Stimulated activated CD8-positive, alpha-beta memory T cell treated with anti-CD3 and anti-CD28 coated beads, Interleukin-2, amount 100 ng/mL, for 48 hours (primary cell): ENCODE data around the gene PRKCA.

Experiments
- DNase-seq, 2 donors: peaks; one replicate each; pipeline ENCODE4 v3.0.0-alpha.2; 2020; ENCODE audit warnings: low read depth in 2 of 2

Gene PRKCA

GRCh38 chr17:66772148-66772812 is 469.9 kb downstream of the PRKCA start:
- no peak for DNase-seq

- DNase-seq, result no peak
Observed at GRCh38 chr17:66775271-66775670, 472.9 kb downstream of the PRKCA start.

GRCh38 chr17:66775881-66776400 is 473.5 kb downstream of the PRKCA start:
- no peak for DNase-seq

- DNase-seq, result no peak
Observed at GRCh38 chr17:66776999-66777688, 474.7 kb downstream of the PRKCA start.

DNA sequence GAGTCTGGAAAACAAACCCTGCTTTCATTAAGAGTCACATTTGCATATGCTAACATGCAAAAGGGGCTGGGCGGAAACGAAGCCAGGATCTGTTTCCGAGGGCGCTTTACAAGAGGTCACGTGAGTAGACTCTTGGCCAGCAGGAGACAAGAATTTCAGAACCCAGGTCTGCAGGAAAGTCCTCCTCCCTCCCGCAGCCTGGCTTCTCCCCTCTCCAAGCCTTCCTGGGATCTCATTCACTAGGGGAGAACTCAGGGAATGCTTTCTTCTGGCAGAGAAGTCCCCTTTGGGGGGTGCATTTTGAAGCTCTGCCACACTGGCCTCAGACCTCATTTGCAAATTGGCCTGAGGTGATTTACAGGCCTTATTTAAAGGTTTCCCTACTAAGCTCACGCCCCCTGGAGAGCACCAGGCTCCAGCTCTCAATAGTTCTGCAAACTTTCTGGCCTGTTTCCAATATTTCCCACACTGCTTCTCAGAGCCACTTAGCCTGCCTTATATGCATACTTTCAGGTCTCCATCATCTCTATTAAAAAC is 475.3 kb downstream of the PRKCA start:
- DNase-seq, result no peak

DNA sequence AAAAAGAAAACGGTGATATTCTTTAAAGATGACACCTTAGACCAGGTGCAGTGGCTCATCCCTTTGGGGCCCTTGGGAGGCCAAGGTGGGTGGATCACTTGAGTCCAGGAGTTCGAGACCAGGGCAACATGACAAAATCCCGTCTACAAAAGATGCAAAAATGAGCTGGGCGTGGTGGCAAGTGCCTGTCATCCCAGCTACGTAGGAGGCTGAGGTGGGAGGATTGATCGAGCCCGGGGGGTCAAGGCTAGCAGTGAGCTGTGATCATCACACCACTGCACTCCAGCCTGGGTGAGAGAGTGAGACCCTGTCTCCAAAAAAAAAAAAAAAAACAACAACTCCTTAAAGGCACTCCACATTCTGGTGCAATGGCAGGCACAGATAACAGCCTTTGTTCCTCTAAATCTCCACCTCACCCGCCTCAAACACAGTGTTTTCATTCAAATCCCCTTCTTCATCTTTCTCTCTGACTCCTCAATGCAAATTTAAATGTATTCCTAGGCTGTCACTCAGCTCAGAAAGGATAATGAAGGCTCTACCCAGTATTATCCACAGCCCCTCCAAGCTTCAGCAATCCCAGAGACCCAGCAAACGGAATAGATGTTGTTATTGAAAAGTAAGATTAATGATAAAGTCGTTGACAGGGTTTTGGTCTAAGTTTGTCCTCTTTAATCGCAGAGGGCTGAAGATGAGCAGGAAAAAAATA is 476.3 kb downstream of the PRKCA start:
- DNase-seq, result no peak

DNA sequence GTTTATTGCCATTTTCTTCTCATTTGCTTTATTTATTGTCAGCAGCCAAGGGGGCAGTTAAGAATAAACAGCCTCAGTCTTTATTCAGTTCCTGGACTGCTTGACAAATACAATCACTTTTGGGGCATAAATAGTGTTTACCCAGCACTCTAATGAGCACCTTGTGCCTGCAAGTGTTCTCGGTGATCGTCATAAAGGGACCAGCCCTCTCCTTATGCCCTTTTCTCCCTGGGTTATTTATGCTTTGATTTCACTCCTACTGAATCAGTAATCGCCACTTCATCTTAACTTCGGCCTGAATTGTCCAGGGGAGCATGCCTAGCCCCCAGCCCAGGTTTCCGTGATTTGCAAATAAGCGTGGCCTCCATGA is 476.8 kb downstream of the PRKCA start:
- DNase-seq, result no peak

GRCh38 chr17:66781135-66781534 is 478.7 kb downstream of the PRKCA start:
- DNase-seq, result no peak

GRCh38 chr17:66782851-66783250 is 480.4 kb downstream of the PRKCA start:
- DNase-seq, result no peak

DNA sequence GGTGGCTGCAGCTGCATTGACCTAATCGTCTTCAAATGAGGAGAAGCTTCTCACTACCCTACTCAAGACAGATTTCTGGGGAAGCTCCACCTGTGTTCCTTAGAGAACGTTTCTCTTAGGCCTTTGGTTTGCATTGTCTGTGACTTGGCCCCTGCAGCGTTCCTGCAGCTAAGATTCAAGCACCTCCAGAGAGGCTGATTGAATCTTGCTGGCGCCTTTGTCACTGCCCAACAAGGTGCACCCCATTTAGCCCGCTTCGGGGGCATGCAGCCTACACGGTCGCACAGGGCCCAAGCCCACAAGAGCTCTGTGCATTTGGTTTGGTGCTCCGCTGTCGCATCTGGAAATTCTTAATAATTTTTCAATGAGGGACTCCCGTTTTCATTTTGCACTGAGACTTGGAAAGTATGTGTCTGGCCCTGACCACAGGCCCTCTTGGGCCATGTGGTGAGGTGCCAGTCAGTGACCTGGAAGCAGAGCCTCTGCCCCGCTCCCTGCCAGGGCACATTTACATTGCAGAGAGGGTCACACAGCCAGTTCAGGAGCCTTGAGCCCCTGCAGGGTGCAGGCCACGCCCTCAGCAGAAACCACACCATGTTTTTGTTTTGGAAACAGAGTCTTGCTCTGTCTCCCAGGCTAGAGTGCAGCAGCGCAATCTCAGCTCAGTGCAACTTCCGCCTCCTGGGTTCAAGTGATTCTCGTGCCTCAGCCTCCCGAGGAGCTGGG is 481.4 kb downstream of the PRKCA start:
- DNase-seq, result no peak

DNA sequence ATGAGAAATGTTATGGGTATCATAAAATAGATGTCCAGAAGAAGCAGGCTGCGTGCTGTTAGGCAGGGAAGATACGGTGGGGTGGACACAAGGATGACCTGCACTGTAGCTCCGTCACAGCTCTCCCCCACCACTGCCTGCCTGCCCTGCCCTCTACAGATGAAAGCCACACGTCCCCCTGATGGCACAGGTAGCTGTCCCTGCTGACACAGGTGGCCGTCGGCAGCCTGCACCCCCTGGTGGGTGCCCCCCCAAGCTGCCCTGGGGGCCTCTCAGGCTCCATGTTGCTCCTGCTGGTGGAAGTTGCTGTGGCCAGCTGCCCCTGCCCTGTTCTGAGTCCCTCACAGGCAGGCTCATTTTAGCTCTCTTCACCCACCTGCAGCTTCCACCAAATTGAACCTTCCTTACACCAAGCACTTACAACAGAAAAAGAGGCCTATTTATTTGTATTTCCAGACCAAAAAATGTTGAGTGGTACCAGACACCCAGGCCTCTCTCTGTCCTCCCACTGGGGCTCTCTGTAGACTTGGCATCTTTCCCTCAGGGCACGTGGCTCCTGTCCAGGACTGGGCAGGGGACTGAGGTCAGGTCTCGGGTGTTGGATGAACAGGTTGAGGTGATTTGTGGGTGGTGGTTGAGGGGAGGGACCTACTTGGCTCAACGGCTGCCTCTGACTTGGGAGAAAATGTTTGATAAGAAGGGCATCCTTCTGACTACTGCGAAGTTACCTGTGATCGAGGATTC is 482.4 kb downstream of the PRKCA start:
- DNase-seq, result no peak

DNA sequence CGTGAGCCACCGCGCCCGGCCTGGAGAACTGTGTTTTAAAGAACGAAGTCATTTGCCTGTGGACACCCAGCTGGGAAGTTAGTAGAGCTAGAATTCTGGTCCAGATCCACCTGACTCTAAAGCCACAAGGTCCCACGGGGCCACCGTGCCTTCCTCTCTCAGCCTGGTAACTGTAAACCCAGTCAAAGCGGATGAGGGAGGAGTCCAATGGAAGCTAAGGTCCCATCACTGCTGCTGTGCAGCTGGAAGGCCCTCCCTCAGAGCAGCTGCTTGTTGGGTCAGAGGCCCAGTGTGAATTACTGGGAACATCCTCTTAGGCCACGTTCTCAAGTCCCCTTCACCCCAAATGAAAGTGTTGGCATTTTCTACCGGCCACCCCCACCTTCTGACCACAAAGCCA is 483.7 kb downstream of the PRKCA start:
- no peak for DNase-seq

DNA sequence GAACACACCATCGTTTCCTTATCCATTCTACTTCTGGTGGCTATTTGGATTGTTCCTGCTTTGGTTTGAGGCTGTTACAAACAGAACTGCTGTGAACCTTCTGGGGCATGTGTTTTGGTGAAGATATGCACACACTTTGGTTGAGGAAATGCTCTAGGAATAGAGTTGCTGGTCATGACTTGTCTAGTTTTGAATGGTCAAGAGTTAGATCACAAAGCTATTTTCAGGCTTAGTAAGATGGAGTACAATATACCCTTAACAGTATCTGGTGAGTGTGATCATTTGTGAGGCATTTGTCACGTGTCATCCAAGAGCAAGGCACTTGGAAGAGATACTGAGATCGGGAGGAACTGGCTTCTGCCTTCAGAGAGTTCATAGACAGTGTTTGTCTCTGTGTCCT is 485.5 kb downstream of the PRKCA start:
- no peak for DNase-seq

DNA sequence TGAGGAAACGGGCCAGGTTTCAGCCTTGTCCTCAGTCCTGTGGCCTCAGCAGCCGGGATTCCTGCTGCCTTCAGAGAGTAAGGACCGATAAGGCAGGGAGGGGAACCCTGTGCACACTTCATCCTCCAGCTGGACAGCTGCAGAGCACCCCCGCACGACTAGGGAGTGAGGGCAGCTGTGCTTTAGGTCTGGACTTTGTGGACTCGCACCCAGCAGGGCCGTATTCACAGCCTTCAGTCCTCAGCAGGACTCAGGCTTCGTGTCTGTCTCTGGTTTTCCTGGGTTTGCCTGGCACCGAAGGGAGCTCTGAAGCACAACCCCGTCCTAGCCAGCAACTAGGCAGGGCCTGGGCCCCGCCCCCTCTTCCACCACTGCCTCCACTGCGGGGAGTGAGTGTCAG is 486.7 kb downstream of the PRKCA start:
- no peak for DNase-seq

DNA sequence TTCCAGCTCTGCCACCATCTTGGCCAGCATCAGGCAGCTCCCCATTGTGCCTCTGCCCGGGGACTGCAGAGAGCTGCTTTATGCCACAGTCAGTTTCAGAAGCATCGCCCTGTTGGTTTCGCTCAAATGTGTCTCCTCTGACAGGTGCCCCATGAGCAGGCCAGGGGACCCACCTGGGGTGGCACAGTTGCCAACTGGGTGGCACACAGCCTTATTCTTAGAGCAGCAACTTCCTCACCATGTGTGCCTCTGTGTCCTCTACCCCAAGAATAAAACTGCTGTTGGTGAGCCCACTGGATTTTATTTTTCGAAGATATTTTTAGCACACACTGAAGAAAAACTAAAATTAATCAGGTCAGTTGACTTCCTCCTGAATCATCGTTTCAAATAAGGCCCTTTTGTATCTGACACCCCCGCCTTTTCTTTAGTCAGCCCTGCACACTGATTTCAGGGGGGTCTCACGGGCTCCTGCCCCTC is 487.6 kb downstream of the PRKCA start:
- no peak for DNase-seq

- DNase-seq, result no peak
Observed at GRCh38 chr17:66790501-66791061, 488.2 kb downstream of the PRKCA start.

DNA sequence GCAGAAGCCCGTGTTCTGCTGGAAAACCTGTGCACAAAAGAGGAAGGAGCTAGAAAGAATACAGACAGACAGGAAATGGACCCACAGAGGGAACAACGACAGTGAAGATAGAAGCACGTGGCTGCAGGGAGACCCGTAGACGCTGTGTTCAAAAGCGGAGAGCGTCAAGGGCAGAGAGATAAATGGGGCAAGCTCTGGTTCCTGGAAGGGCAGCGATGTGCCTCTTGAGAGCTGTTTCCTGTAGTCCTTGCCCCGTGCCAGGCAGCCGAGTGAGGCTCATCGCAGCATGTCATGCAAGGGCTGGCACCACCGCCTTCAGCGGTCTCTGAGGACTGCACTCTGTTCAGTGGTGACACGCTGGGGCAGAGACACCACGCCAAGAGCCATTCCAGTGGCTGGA is 488.9 kb downstream of the PRKCA start:
- no peak for DNase-seq

DNA sequence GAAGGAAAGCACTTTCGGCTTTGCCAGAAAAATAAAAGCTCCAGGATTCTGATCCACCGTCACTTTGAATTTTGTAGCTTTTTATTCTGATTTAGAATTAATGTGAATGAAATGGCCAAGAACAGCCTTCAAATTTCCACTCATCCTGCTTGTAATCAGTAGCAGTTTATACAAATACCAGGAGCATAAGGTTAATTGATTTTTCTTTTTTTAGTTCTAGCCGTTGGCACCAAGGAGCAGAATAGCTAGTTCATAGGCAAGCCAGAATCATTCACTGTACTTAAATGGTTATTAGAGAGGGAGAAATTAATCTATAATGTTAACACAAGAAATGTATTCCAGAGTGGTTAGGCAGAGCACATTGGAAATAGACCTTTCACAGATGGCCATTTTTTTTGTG is 491.4 kb downstream of the PRKCA start:
- no peak for DNase-seq

DNA sequence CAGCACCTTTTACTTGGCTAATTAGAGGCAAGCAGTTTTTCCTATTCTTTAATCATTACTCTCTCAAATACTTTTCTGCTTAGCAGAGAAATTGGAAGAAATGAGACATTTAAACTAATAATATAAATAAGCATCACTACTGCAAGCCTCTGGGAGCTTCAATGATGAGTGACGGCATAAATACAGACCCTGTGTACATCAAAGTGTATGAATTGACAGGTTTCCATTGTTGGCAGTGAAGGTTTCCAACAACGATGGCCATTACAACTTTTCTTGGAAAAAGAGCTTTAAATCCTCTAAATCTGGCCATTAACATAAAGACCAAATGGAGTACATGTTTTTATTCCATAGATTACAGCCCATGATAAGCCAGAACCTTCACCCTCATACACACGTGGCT is 493.1 kb downstream of the PRKCA start:
- DNase-seq, result no peak

GRCh38 chr17:66799849-66800537 is 497.6 kb downstream of the PRKCA start:
- DNase-seq, result no peak
